Lower lobe of right lung (tissue), 2 donors: ENCODE data around the gene IER5. TPM values are rescaled to one million over a fixed set of nuclear protein-coding genes. Genes with fewer than 3 reads are reported as not detected.
"Not testable (repeated sequence)": the region's sequence is repeated elsewhere in the genome, so short reads cannot be mapped to it uniquely, and the experiment has no call there.

Experiments
- ATAC-seq, 2 donors: fragments of 200-7000 bp; cut with Tn5 transposase; one replicate each; pipeline ENCODE4 v1.9.1; 2020 to 2022; ENCODE audit warnings: mild to moderate bottlenecking in 2 of 2, moderate library complexity in 2 of 2
- DNase-seq: peaks from one replicate; pipeline ENCODE4 v3.0.0-alpha.2; 2020
- H3K27ac ChIP-seq: fragments of 200-600 bp; one replicate; pipeline ENCODE4 v1.8.0; 2022
- H3K27me3 ChIP-seq: fragments of 200-600 bp; one replicate; pipeline ENCODE4 v1.8.0; 2022; ENCODE audit warnings: low read depth
- H3K36me3 ChIP-seq: fragments of 200-600 bp; one replicate; pipeline ENCODE4 v1.8.0; 2022; ENCODE audit warnings: mild to moderate bottlenecking
- H3K4me1 ChIP-seq: fragments of 200-600 bp; one replicate; pipeline ENCODE4 v1.8.0; 2022
- H3K4me3 ChIP-seq: fragments of 200-600 bp; one replicate; pipeline ENCODE4 v1.8.0; 2022; ENCODE audit warnings: mild to moderate bottlenecking
- H3K9me3 ChIP-seq: fragments of 200-600 bp; one replicate; pipeline ENCODE4 v1.8.0; 2022
- CTCF ChIP-seq: fragments of 200-600 bp; IDR thresholded peaks from one replicate; pipeline ENCODE4 v1.8.0; 2022; ENCODE audit warnings: antibody characterized with exemption, mild to moderate bottlenecking
- intact Hi-C: fragments of 100-400 bp; cut with DNase I; formaldehyde crosslinking; loops from one replicate; pipeline ENCODE4 v1.11.0; 2022
- total RNA-seq: library from RNA; stranded (reverse); fragmentation: NEBNext Ultra II Directional; extraction: Animal tissue kit (Norgen Biotek cat#: 25700); gene quantifications from one replicate; pipeline ENCODE4 v1.2.1, GENCODE V29; 2021
- donor health status: DM: no; HTN: yes; CAD: no; lungs with severe emphysema.

Gene IER5
- total RNA-seq, 1 donor from 2014 or later, result 33.2 TPM

- H3K36me3 ChIP-seq, result peaks cover 34% of the 10 kb centered on the region
Observed at GRCh38 chr1:181049378-181049777, 39.1 kb upstream of the IER5 start.

GRCh38 chr1:181050922-181051321 lies 37.6 kb upstream of the IER5 start:
- H3K27me3 ChIP-seq, result no peaks in the 10 kb centered on the region
- intact Hi-C loops, result no loop called here
- H3K27ac ChIP-seq, result no peak overlapping the region
- TF ChIP-seq CTCF, result no peak
- peaks cover 41% of the 10 kb centered on the region for H3K36me3 ChIP-seq
- DNase-seq (no peak), ATAC-seq (no peak)
- H3K4me1 ChIP-seq, result no peaks in the 10 kb centered on the region
- H3K4me3 ChIP-seq, result no peak overlapping the region
- H3K9me3 ChIP-seq, result no peaks in the 10 kb centered on the region

More at GRCh38 chr1:181049378-181049777, 39.1 kb upstream of the IER5 start:
- peaks cover 8% of the 10 kb centered on the region for H3K4me1 ChIP-seq
- no peak overlapping the region for H3K27ac ChIP-seq
- DNase-seq, result no peak
- no peak for ATAC-seq
- TF ChIP-seq CTCF, result no peak
- H3K27me3 ChIP-seq, result no peaks in the 10 kb centered on the region
- intact Hi-C loops, result no loop called here
- H3K9me3 ChIP-seq, result no peaks in the 10 kb centered on the region
- no peak overlapping the region for H3K4me3 ChIP-seq

- intact Hi-C loops, result no loop called here
- DNase-seq (no peak), ATAC-seq (no peak)
- Histone ChIP-seq H3K36me3 (peaks cover 35% of the 10 kb centered on the region), H3K4me1 (peaks cover 11% of the 10 kb centered on the region), H3K27me3 (no peaks in the 10 kb centered on the region), H3K27ac (no peak overlapping the region), H3K4me3 (no peak overlapping the region), H3K9me3 (no peaks in the 10 kb centered on the region)
- no peak for TF ChIP-seq CTCF
Observed at GRCh38 chr1:181056560-181056959, 31.9 kb upstream of the IER5 start.

GRCh38 chr1:181057079-181057478 lies 31.4 kb upstream of the IER5 start:
- H3K4me1 ChIP-seq, result peaks cover 13% of the 10 kb centered on the region
- ATAC-seq, result no peak
- H3K9me3 ChIP-seq, result no peaks in the 10 kb centered on the region
- no peak for DNase-seq
- H3K27me3 ChIP-seq, result no peaks in the 10 kb centered on the region
- no peak overlapping the region for H3K27ac ChIP-seq
- no peak for TF ChIP-seq CTCF
- H3K4me3 ChIP-seq, result no peak overlapping the region
- intact Hi-C loops, result no loop called here
- H3K36me3 ChIP-seq, result peaks cover 30% of the 10 kb centered on the region

- peaks cover 29% of the 10 kb centered on the region for H3K4me1 ChIP-seq
- no peaks in the 10 kb centered on the region for H3K9me3 ChIP-seq
- no peak for DNase-seq
- TF ChIP-seq CTCF, result no peak
- intact Hi-C loops, result no loop called here
- no peak for ATAC-seq
- H3K4me3 ChIP-seq, result no peak overlapping the region
- H3K27me3 ChIP-seq, result no peaks in the 10 kb centered on the region
- H3K36me3 ChIP-seq, result peaks cover 13% of the 10 kb centered on the region
- H3K27ac ChIP-seq, result no peak overlapping the region
Observed at GRCh38 chr1:181059435-181059834, 29.1 kb upstream of the IER5 start.

- H3K27ac ChIP-seq, result no peak overlapping the region
- intact Hi-C loops, result no loop called here
- H3K9me3 ChIP-seq, result no peaks in the 10 kb centered on the region
- H3K36me3 ChIP-seq, result peaks cover 13% of the 10 kb centered on the region
- DNase-seq (no peak), ATAC-seq (no peak)
- no peak for TF ChIP-seq CTCF
- no peak overlapping the region for H3K4me3 ChIP-seq
- no peaks in the 10 kb centered on the region for H3K27me3 ChIP-seq
- peaks cover 29% of the 10 kb centered on the region for H3K4me1 ChIP-seq
Observed at GRCh38 chr1:181060066-181060465, 28.4 kb upstream of the IER5 start.

- H3K27me3 ChIP-seq, H3K4me3 ChIP-seq, ATAC-seq, H3K9me3 ChIP-seq, intact Hi-C loops, H3K36me3 ChIP-seq, H3K27ac ChIP-seq, DNase-seq: not testable (repeated sequence)
- H3K4me1 ChIP-seq, result peaks cover 29% of the 10 kb centered on the region
Observed at GRCh38 chr1:181060947-181061346, 27.6 kb upstream of the IER5 start.
